GM12864 (cell line): Measurements from ENCODE around the gene AOC1.
"Not testable (repeated sequence)": the region's sequence is repeated elsewhere in the genome, so short reads cannot be mapped to it uniquely, and the experiment has no call there.

Experiments
- DNase-seq: peaks from one replicate; pipeline ENCODE4 v3.0.0-alpha.2; 2011; ENCODE audit warnings: low read depth
- H3K4me3 ChIP-seq: 2 replicates; pipeline ENCODE4 v1.5.1; 2011; ENCODE audit warnings: mild to moderate bottlenecking, low read depth, low read length, control low read depth
- CTCF ChIP-seq: IDR thresholded peaks from 2 replicates; pipeline ENCODE4 v1.5.1; 2011; ENCODE audit warnings: low read depth, mild to moderate bottlenecking, moderate library complexity, low read length, control low read depth, inconsistent platforms; ENCODE audit errors: missing control alignments

The AOC1 gene

GRCh38 chr7:150908173-150908572 lies 55.9 kb downstream of the AOC1 start:
- TF ChIP-seq CTCF = no peak

GRCh38 chr7:150909200-150909995 lies 57.1 kb downstream of the AOC1 start:
- TF ChIP-seq CTCF = no peak
- DNase-seq = no peak

More at GRCh38 chr7:150908173-150908572, 55.9 kb downstream of the AOC1 start:
- H3K4me3 ChIP-seq = no peak overlapping the region
- no peak for DNase-seq

GRCh38 chr7:150910305-150910995 lies 58.1 kb downstream of the AOC1 start:
- not testable (repeated sequence) for H3K4me3 ChIP-seq, DNase-seq

More at GRCh38 chr7:150909200-150909995, 57.1 kb downstream of the AOC1 start:
- H3K4me3 ChIP-seq = no peak overlapping the region

- no peak for TF ChIP-seq CTCF
- no peak for DNase-seq
- H3K4me3 ChIP-seq = no peak overlapping the region
Measured at GRCh38 chr7:150910996-150911422, 58.7 kb downstream of the AOC1 start.
